ENCODE data around the gene MOCOS.

Gene MOCOS

DNA sequence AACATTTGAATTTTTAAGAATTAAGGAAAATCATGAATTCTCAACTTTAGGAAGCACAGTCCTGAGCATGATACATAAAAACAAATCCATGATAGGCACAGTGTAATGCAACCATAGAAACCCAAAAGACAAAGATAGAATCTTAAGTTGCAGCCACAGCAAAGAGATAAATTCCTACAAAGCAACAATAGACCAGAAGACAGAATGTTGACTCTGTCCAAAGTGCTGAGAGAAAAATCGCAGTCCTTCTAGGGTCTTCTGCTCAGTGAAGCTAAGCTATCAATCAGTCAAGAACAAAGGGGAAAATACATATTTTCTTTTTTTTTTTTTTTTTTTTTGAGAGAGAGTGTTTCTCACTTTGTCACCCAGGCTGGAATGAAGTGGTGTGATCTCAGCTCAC lies 88.3 kb downstream of the MOCOS start:
- DNase-seq, result no peak

DNA sequence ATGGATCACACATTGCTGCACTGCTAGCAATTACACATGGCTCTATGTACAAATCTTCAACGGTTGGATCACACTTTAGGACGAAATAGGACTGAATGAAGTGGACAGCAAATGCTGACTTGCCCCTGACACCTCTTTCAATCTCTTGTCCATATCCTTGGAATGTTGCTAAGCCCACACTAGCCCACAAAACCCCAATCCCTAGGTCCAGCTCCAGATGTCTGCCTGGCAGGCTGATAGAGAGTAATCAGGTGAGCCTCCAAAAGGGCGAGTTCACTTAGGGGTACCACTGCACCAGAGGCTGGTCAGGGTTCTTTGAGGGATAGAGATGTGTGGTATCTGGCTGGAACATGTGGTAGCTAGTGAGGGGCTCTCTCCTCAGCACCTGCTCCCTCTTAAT lies 91.7 kb downstream of the MOCOS start:
- DNase-seq, result no peak

- DNase-seq, result no peak
These were observed 94.6 kb downstream of the MOCOS start for GRCh38 chr18:36281936-36282335.

DNA sequence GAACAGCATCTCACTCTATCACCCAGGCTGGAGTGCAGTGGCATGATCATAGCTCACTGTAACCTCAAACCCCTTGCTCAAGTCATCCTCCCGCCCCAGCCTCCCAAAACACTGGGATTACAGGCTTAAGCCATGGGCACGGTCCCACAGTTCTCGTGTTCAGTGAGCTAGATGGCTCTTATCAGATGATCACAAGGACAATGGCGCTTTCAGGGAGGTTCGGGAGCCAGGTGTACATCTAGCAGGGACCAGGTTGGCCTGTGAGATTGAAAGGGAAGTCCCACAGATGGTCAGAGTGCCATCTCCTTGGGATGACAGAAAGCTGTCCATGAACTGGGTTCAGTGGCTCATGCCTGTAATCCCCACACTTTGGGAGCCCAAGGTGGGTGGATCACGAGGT lies 96.2 kb downstream of the MOCOS start:
- no peak for DNase-seq

DNA sequence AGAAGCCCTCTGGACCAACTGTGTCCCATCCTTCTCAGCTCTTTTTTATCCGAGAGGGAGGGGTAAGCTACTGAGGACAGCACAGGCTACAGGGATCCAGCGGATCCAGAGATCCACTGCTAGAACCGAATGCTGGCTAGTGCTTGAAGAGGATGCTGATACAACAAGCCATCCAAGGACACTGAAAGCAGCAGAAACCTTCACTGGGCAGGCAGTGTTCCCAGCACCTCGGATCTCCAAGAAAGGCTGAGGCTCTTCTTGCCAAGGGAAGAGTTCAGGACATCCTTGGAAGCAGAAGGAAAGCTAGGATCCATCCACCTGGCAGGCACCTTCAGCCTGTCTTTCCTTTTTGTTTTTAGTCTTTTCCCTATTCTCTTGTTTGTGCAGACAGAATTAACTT lies 97.0 kb downstream of the MOCOS start:
- DNase-seq, result no peak

GRCh38 chr18:36284671-36285295 lies 97.5 kb downstream of the MOCOS start:
- peak; percentile 58 for DNase-seq

DNA sequence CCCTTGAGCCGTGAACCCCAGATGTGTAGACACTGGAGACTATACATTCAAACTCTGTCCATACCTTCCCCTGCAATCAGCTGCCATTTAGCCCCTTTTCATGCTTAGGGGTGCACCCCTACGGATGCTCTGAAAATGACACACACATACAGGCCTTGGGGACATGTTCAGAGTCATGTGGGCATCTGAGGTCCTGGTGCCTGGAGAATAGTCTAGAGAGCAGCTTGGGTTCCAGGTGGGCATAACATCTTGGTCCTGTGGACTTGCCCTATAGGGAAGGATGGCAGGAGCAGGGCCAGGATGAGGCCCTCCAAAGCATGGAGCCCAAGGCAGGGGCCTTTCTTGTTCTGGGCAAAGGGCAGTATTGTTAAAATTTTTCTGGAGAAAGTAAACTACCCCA lies 100.4 kb downstream of the MOCOS start:
- no peak for DNase-seq

- DNase-seq, result no peak
These were observed 101.4 kb downstream of the MOCOS start for GRCh38 chr18:36288689-36289088.

GRCh38 chr18:36294031-36294430 lies 106.7 kb downstream of the MOCOS start:
- DNase-seq, result peak; percentile 57

DNA sequence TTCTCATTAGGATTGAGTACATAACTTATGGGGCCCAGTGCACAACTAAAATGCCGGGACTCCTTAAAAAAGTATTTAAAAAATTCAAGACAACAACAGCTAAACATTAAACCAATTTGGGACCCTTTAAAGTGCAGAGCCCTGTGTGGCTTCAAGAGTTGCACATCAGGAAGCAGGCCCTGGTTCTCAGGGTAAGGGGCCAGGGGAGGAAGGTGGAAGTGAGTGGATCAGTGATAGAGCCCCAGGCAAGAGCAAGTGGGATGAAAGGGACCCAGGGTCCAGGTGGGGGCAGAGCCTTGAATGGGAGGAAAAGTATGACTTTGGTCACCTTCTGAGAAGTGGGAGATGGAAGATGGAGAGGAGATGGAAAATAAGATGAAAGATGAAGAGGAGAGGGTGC lies 107.9 kb downstream of the MOCOS start:
- DNase-seq, result no peak

GRCh38 chr18:36295880-36296301 lies 108.6 kb downstream of the MOCOS start:
- DNase-seq, result no peak

DNA sequence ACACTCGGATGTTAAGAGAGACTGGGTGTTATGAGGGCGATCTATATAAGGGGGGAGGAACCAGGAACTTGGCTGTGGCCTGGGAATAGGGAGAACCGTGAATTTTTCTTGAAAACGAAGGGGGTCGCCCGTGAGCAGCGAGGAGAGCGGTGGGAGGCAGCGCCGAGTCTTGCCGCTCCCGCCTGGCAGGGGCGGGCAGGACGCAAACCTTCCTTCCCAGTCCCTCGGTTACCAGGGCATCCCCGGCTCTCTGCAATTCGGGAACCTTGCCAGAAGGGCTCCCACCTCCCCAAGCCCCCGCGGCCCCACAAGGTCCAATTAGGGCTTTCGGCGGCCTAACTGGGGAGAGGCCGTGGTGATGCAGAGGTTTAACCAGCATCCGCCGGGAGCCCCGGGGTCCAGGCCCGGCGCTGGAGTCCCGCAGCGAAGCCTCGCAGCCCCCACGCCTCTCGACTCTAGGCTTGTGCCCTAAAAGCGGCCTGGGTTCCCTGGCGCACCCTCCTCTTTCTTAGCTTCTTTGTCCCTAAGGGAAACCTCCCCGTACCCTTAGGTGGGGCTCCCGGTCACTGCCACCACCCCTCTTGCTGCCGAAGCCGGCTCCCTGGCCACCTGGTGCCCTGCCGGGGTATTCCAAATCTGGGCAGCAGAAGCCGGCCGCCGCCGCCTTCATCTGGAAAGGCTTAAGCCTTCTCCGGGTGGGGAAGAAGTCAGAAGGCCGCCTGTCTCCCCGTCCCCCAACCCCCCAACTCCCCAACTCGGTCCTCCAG lies 109.5 kb downstream of the MOCOS start:
- peak; percentile 73 for DNase-seq

GRCh38 chr18:36297417-36298125 lies 110.3 kb downstream of the MOCOS start, which contains the start of gene FHOD3:
Gene FHOD3 (plus strand): TSS chr18:36297713. CDS start chr18:36297836, 123 bp downstream.
- DNase-seq, result peak; percentile 27

DNA sequence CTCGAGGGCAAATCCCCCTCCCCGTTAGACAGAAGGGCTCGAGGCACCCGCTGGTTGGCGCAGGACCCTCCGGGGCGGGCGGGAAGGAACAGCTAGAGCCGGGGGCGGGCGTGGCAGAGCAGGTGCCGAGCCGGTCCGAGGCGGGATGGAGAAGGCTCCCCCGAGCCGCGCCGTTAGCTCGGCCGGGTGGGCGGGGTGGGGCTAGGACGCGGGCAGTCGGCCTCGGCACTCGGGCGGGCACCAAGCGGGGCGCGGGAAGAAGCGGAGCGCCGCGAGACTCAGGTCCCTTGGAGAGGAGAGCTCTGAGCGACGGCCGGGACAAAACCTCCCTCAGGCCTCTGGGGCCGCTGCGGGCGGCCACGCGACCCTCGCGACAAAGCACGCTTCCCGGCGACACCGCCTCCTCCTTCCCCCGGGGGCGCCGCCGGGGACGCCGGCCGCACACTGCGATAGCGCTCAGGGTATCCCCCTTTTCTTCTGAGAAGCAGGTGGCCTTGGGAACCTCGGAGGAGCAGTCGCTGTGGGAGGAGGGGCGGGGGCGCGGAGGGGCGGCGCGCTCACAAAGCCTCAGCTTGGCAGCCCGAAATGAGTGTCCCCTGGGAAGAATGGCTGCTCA lies 110.9 kb downstream of the MOCOS start:
- no peak for DNase-seq

DNA sequence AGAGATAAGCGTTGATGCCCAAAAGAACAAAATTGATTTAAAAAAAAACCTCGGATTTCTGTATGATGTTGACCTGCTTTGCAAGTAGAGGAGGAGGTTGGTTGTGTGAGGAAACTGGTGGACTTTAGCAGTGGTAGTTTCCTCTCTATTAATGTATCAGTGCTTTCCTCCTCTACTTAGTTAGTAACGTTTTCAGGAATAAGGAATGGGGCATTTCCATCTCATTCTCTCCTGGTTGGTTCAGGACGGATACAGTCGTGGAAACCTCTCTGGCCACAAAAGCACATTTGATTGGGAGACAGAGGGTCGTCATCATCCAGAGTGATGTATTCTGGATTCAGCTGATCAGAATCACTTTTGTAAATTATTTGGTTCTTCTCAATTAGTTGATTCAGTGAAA lies 111.7 kb downstream of the MOCOS start:
- DNase-seq, result no peak

DNA sequence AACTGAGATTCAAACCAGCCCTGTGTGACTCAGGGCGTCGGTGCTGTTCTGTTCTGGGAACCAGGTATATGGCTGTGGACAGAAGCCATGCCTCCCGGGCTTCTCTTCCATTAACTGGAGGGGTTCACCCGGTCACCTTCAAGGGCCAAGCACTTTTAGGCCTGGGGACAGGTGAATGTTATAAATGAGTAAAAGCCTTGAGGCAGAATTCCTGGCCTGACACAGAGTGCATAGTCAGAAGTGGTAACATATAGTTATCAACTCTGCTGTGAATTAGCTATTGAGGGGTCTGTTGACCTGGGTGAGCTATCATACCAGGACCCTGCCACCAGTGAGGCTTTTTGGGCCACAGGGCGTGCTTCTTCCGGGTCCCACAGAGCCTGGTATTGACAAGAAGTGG lies 112.9 kb downstream of the MOCOS start:
- DNase-seq, result no peak

GRCh38 chr18:36301884-36302283 lies 114.6 kb downstream of the MOCOS start:
- no peak for DNase-seq

GRCh38 chr18:36302676-36303075 lies 115.4 kb downstream of the MOCOS start:
- peak; percentile 30 for DNase-seq

GRCh38 chr18:36303211-36303844 lies 116.0 kb downstream of the MOCOS start:
- DNase-seq, result no peak

DNA sequence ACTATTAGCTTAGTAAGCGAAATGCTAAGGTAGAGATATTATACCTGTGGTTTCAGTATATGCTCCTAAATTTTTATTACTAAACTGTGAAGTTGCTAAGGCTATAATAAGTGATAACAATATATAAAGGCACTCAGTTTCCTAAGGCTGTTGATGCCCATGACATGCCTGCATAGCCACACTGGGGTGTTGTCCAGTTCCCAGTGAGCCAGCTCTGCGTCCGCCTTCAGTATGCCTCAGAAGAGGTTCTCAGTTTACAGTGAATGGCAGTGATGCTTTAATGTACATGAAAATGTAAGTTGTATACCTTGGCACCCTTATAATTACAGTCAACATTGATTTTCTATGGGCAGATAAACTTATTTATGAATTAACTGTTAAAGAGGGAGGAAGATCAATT lies 117.4 kb downstream of the MOCOS start:
- DNase-seq, result no peak

- no peak for DNase-seq
These were observed 118.1 kb downstream of the MOCOS start for GRCh38 chr18:36305375-36305774.

GRCh38 chr18:36307513-36307912 lies 120.2 kb downstream of the MOCOS start:
- no peak for DNase-seq

Measured in HCEC 1CT (cell line).